Calu3 (cell line): ENCODE results near the gene ESR2. TPM values are rescaled to one million over a fixed set of nuclear protein-coding genes. Genes with fewer than 3 reads are reported as not detected.

Experiments
- BruUV-seq: library from RNA; stranded (reverse); fragments of 400-500 nt; replicated peaks from 2 replicates; lab custom pipeline; 2021; lab: Mats Ljungman, UMichigan
- CTCF ChIA-PET: fragments of 300-600 bp; sonication (Branson Sonifier 250); formaldehyde crosslinking; loops from one replicate; lab custom pipeline; 2022; ENCODE audit warnings: antibody characterized with exemption; lab: Charles Lee
- DNase-seq: peaks from one replicate; pipeline ENCODE4 v3.0.0; 2022
- H3K27ac Mint-ChIP-seq: one replicate; pipeline ENCODE4 v1.8.0; 2022; ENCODE audit warnings: mixed read lengths; ENCODE audit not compliant: unreplicated experiment
- H3K27me3 Mint-ChIP-seq: one replicate; pipeline ENCODE4 v1.8.0; 2022; ENCODE audit warnings: mixed read lengths; ENCODE audit not compliant: unreplicated experiment
- H3K36me3 Mint-ChIP-seq: one replicate; pipeline ENCODE4 v1.8.0; 2022; ENCODE audit warnings: mild to moderate bottlenecking, moderate library complexity, mixed read lengths; ENCODE audit not compliant: insufficient read depth, unreplicated experiment
- H3K4me1 Mint-ChIP-seq: one replicate; pipeline ENCODE4 v1.8.0; 2022; ENCODE audit warnings: mild to moderate bottlenecking, low read depth, mixed read lengths; ENCODE audit not compliant: unreplicated experiment
- H3K4me3 Mint-ChIP-seq: one replicate; pipeline ENCODE4 v1.8.0; 2022; ENCODE audit warnings: mild to moderate bottlenecking, low read depth, moderate library complexity, mixed read lengths; ENCODE audit not compliant: unreplicated experiment
- H3K9me3 Mint-ChIP-seq: one replicate; pipeline ENCODE4 v1.8.0; 2022; ENCODE audit warnings: low read depth, mixed read lengths; ENCODE audit not compliant: unreplicated experiment
- CTCF ChIP-seq: fragments of 200-600 bp; IDR thresholded peaks from one replicate; pipeline ENCODE4 v1.8.0; 2022; ENCODE audit warnings: antibody characterized with exemption; ENCODE audit not compliant: unreplicated experiment
- intact Hi-C: fragments of 100-400 bp; cut with micrococcal nuclease; formaldehyde crosslinking; loops from one replicate; pipeline ENCODE4 v1.10.0; 2022; ENCODE audit not compliant: unreplicated experiment
- total RNA-seq: library from RNA; stranded (reverse); gene quantifications from 2 replicates; pipeline ENCODE4 v1.2.3, GENCODE V29; 2022

ESR2 gene
- total RNA-seq, 1 experiment from 2014 or later, result not detected

- no peak for DNase-seq
- BruUV-seq, result no TSS peak
- intact Hi-C loops, result no loop called here
- H3K36me3 Mint-ChIP-seq, result peaks cover 14% of the 10 kb centered on the region
- no peaks in the 10 kb centered on the region for H3K9me3 Mint-ChIP-seq
- H3K27me3 Mint-ChIP-seq, result no peaks in the 10 kb centered on the region
- no peak overlapping the region for H3K27ac Mint-ChIP-seq
- H3K4me1 Mint-ChIP-seq, result no peaks in the 10 kb centered on the region
- H3K4me3 Mint-ChIP-seq, result no peak overlapping the region
- TF ChIP-seq CTCF, result no peak
- CTCF ChIA-PET, result no interaction called here
These were observed 84.6 kb downstream of the ESR2 start for GRCh38 chr14:64209444-64210131.

DNA sequence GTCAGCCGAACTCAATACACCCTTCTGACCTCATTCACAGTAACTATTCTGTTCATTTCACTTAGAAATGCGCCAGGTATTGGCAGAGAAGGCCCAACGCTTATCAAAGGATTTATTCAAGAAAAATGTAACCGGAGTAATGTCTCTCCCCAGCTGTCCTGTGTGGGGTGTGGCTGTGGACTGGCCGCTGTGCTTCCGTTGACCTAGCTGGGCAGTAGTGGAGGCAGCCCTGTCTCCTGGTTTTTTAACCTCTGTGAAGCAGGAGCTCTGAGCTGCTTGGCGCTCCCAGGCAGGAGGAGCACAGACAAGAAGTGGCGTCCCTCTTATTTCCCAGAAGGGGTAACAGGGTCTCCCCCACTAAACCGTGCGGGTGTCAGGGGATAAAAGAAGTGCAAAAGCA, 85.2 kb downstream of the ESR2 start:
- TF ChIP-seq CTCF, result no peak
- H3K4me3 Mint-ChIP-seq, result no peak overlapping the region
- H3K4me1 Mint-ChIP-seq, result no peaks in the 10 kb centered on the region
- no peaks in the 10 kb centered on the region for H3K9me3 Mint-ChIP-seq
- no peaks in the 10 kb centered on the region for H3K27me3 Mint-ChIP-seq
- BruUV-seq, result no TSS peak
- peaks cover 13% of the 10 kb centered on the region for H3K36me3 Mint-ChIP-seq
- CTCF ChIA-PET, result no interaction called here
- H3K27ac Mint-ChIP-seq, result no peak overlapping the region
- intact Hi-C loops, result no loop called here
- no peak for DNase-seq

GRCh38 chr14:64208261-64208660, 85.9 kb downstream of the ESR2 start:
- no peak overlapping the region for H3K27ac Mint-ChIP-seq
- H3K4me1 Mint-ChIP-seq, result no peaks in the 10 kb centered on the region
- DNase-seq, result no peak
- CTCF ChIA-PET, result no interaction called here
- no peaks in the 10 kb centered on the region for H3K27me3 Mint-ChIP-seq
- no peak overlapping the region for H3K4me3 Mint-ChIP-seq
- no peaks in the 10 kb centered on the region for H3K9me3 Mint-ChIP-seq
- peaks cover 13% of the 10 kb centered on the region for H3K36me3 Mint-ChIP-seq
- intact Hi-C loops, result no loop called here
- no TSS peak for BruUV-seq
- TF ChIP-seq CTCF, result no peak

DNA sequence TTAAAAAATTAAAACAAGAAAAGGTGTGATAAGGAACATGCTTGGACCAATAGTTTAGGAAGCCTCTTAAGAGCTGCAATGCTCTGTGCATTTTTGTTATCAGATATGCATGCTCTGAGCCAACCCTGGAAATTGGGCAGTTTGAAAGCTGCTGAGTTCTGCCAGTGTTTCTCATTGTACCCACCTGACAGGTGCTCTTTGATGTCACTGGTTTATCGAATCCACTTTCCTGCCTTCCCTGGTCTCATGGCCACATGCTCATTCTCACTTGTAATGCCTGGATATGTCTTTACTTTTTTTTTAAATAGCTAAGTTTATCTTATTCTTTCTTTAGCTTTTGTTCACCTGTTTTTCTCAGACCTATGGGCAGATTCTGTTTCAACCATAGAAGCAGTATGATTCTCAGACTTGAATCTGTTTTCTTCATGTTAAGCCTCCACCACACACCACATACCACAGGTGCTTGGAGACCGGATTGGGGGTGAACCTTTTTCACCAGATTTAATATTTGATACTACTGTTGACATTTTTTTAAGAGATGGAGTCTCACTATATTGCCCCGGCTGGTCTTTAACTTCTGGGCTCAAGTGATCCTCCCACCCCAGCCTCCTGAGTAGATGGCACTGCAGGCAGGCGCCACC, 90.7 kb downstream of the ESR2 start:
- no peak for DNase-seq
- no peak overlapping the region for H3K27ac Mint-ChIP-seq
- no peaks in the 10 kb centered on the region for H3K36me3 Mint-ChIP-seq
- no TSS peak for BruUV-seq
- TF ChIP-seq CTCF, result no peak
- no peaks in the 10 kb centered on the region for H3K27me3 Mint-ChIP-seq
- CTCF ChIA-PET, result no interaction called here
- intact Hi-C loops, result no loop called here
- H3K4me3 Mint-ChIP-seq, result no peak overlapping the region
- peaks cover 13% of the 10 kb centered on the region for H3K4me1 Mint-ChIP-seq
- no peaks in the 10 kb centered on the region for H3K9me3 Mint-ChIP-seq
